A673 (cell line): ENCODE data around the gene NPHP4.

Source experiments
- EZH2 ChIP-seq: fragments of 200-600 bp; sonication (generic); IDR thresholded peaks from 2 replicates; pipeline ENCODE4 v1.6.1; 2017; ENCODE audit warnings: borderline replicate concordance, low read depth, mild to moderate bottlenecking, mixed read lengths, antibody characterized with exemption, low read length; ENCODE audit not compliant: poor library complexity, severe bottlenecking
- TF ChIP-seq, protein P1 (sequence below): fragments of 300-800, 200-600 bp; sonication (generic); conservative IDR thresholded peaks from 2 replicates; pipeline ENCODE4 v1.5.1; 2017; ENCODE audit warnings: low read depth, mild to moderate bottlenecking, antibody characterized with exemption, low read length, moderate library complexity, mixed read lengths

DNA sequence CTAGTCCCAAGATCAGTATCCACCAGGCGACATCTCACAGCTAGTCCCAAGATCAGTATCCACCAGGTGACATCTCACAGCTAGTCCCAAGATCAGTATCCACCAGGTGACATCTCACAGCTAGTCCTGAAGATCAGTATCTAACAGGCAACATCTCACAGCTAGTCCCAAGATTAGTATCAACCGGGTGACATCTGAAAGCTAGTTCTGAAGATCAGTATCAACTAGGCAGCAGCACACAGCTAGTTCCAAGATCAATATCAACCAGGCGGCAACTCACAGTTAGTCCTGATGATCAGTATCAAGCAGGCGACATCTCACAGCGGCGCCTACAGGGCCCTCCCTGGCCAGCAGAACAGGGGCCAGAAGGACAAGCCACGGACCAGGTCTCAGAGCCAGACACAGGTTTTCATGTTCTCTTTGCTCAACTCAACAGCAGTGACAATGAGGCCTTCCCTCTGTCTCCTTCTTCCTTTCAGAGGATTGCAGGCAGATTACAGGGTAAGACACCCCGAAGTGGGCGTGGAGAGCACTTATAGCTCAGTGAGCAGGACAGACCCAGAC is 32.5 kb downstream of the NPHP4 start:
- TF ChIP-seq, protein P1, sequence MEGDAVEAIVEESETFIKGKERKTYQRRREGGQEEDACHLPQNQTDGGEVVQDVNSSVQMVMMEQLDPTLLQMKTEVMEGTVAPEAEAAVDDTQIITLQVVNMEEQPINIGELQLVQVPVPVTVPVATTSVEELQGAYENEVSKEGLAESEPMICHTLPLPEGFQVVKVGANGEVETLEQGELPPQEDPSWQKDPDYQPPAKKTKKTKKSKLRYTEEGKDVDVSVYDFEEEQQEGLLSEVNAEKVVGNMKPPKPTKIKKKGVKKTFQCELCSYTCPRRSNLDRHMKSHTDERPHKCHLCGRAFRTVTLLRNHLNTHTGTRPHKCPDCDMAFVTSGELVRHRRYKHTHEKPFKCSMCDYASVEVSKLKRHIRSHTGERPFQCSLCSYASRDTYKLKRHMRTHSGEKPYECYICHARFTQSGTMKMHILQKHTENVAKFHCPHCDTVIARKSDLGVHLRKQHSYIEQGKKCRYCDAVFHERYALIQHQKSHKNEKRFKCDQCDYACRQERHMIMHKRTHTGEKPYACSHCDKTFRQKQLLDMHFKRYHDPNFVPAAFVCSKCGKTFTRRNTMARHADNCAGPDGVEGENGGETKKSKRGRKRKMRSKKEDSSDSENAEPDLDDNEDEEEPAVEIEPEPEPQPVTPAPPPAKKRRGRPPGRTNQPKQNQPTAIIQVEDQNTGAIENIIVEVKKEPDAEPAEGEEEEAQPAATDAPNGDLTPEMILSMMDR, result no peak
- no peak for TF ChIP-seq EZH2
